ENCODE measurements around the gene LINC01488. TPM values are rescaled to one million over a fixed set of nuclear protein-coding genes. Genes with fewer than 3 reads are reported as not detected.

LINC01488 gene
- total and polyA plus RNA-seq, 2 of the 13 experiments (the other 11 are each of a cell fraction or from before 2014, with no cell fraction given): 0.26 to 0.58 TPM

DNA sequence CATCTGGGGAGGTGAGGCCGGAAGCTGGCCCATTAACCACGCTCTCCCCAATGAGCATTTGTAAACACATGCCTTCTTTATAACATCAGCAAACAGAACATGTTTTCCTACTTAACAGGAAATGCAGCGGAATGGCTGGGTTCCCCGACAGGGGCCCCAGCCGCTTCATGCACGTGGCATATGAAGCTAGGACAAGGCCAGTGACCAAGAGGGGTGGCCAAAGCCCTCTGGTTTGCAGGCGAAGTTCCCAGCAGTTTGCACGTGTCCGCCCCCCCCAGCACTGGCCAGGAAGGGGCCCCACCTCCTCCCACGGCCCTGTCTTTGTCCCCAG lies 38.7 kb upstream of the LINC01488 start (continued):
- TF ChIP-seq ZNF224 (CRISPR knock-in tag; IDR thresholded peaks at IDR 0.05) (no peak), FOXA1 (IDR thresholded peaks at IDR 0.05) (no peak), FOXA1 (CRISPR knock-in tag; IDR thresholded peaks at IDR 0.05) (peak; percentile 72), KMT2B (CRISPR knock-in tag; IDR thresholded peaks at IDR 0.05) (no peak), ZNF562 (CRISPR knock-in tag; IDR thresholded peaks at IDR 0.05; ENCODE audit: borderline replicate concordance) (no peak), ZNF615 (CRISPR knock-in tag; IDR thresholded peaks at IDR 0.05; ENCODE audit: borderline replicate concordance) (no peak), ATF7-NPFF (CRISPR knock-in tag; IDR thresholded peaks at IDR 0.05; ENCODE audit: low read depth) (peak; percentile 64; the same call in 1 of the 2 replicates)

GRCh38 chr11:69443138-69443967 lies 38.1 kb upstream of the LINC01488 start:
- WGBS (ENCODE audit: low lambda C conversion rate): 87% methylated on average over 42 of the region's 48 CpGs
- Histone ChIP-seq H3K9ac (ENCODE audit: insufficient read depth, low read depth, low read length) (peak overlapping the region; percentile 40), H3K4me3 (replicated peaks in 1 of 3; ENCODE audit: insufficient read depth in 1 of 3, low read depth in 2 of 3, low read length in 3 of 3) (no peak overlapping the region), H3K79me2 (ENCODE audit: insufficient read depth, low read length) (no peaks in the 10 kb centered on the region), H3K4me1 (ENCODE audit: insufficient read depth, low read length) (peaks cover 52% of the 10 kb centered on the region), H2AFZ (ENCODE audit: low read length) (no peak overlapping the region), H3K27me3 (ENCODE audit: control insufficient read depth in 1 of 2, insufficient read depth in 2 of 2, low read length in 2 of 2) (no peaks in the 10 kb centered on the region), H3K36me3 (replicated peaks in 1 of 2; ENCODE audit: control insufficient read depth in 1 of 2, insufficient read depth in 2 of 2, low read length in 2 of 2) (no peaks in the 10 kb centered on the region), H3K27ac (ENCODE audit: extremely low read length, insufficient read depth, low read length) (peak overlapping the region; percentile 57), H3K4me2 (ENCODE audit: low read depth, low read length) (peak overlapping the region; percentile 37), H3K9me3 (ENCODE audit: low read length) (no peaks in the 10 kb centered on the region), H4K20me1 (ENCODE audit: insufficient read depth, low read length) (no peaks in the 10 kb centered on the region)
- no peak for ATAC-seq
- ChIA-PET CTCF (ENCODE audit: low intra/inter-chr PET ratio, low total read pairs) (no interaction called here), POLR2A (interaction anchor here (1.2 kb wide), 1 partner anchor 53 kb away, joined by 3 read pairs; no protein-coding TSS in a partner anchor)
- DNase-seq (ENCODE audit: low spot score): no peak
- no TSS peak for BruUV-seq (replicated peaks)
- intact Hi-C loops (cut with micrococcal nuclease; ENCODE audit: unreplicated experiment) (loop anchor here (5.0 kb wide), 1 partner anchor 199 kb away; the partner anchor contains the start of gene CCND1), in situ Hi-C loops (cut with HindIII; ENCODE audit: extremely low pct_ligation_motif_present, low pct_unique_long_range_greater_than_20kb) (loop anchor here (25.0 kb wide), 1 partner anchor 194 kb away; the partner anchor contains the start of gene CCND1)
- FAIRE-seq: no peak
- no peak for TF ChIP-seq BRD4 (CRISPR knock-in tag; IDR thresholded peaks at IDR 0.05)
- no peak for TF ChIP-seq ZNF776 (CRISPR knock-in tag; IDR thresholded peaks at IDR 0.05)
- TF ChIP-seq CEBPB (IDR thresholded peaks at IDR 0.05; ENCODE audit: borderline replicate concordance, low read depth, low read length): no peak
- no peak for TF ChIP-seq NFRKB (IDR thresholded peaks at IDR 0.05)
- 0 out of 2 replicates have a peak, but pooled peaks have one; percentile 13 for TF ChIP-seq ZNF878 (CRISPR knock-in tag; IDR thresholded peaks at IDR 0.05)
- TF ChIP-seq ADNP (CRISPR knock-in tag; IDR thresholded peaks at IDR 0.05): no peak
- TF ChIP-seq, protein P1, sequence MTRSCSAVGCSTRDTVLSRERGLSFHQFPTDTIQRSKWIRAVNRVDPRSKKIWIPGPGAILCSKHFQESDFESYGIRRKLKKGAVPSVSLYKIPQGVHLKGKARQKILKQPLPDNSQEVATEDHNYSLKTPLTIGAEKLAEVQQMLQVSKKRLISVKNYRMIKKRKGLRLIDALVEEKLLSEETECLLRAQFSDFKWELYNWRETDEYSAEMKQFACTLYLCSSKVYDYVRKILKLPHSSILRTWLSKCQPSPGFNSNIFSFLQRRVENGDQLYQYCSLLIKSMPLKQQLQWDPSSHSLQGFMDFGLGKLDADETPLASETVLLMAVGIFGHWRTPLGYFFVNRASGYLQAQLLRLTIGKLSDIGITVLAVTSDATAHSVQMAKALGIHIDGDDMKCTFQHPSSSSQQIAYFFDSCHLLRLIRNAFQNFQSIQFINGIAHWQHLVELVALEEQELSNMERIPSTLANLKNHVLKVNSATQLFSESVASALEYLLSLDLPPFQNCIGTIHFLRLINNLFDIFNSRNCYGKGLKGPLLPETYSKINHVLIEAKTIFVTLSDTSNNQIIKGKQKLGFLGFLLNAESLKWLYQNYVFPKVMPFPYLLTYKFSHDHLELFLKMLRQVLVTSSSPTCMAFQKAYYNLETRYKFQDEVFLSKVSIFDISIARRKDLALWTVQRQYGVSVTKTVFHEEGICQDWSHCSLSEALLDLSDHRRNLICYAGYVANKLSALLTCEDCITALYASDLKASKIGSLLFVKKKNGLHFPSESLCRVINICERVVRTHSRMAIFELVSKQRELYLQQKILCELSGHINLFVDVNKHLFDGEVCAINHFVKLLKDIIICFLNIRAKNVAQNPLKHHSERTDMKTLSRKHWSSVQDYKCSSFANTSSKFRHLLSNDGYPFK (CRISPR knock-in tag; IDR thresholded peaks at IDR 0.05; ENCODE audit: borderline replicate concordance): no peak
- no peak for TF ChIP-seq ZNF329 (CRISPR knock-in tag; IDR thresholded peaks at IDR 0.05; ENCODE audit: low read depth)
- no peak for TF ChIP-seq DBP (CRISPR knock-in tag; IDR thresholded peaks at IDR 0.05; ENCODE audit: not compliant biosample characterization)
- no peak for TF ChIP-seq ZNF644 (CRISPR knock-in tag; IDR thresholded peaks at IDR 0.05; ENCODE audit: low read depth)
- TF ChIP-seq ZBTB14 (CRISPR knock-in tag; IDR thresholded peaks at IDR 0.05): no peak
- 0 out of 2 replicates have a peak, but pooled peaks have one; percentile 10 for TF ChIP-seq ZNF234 (CRISPR knock-in tag; conservative IDR thresholded peaks at IDR 0.05)
- no peak for TF ChIP-seq GPN1 (CRISPR knock-in tag; IDR thresholded peaks at IDR 0.05; ENCODE audit: borderline replicate concordance)
